A549 (cell line): ENCODE data around the gene YBEY. TPM values are rescaled to one million over a fixed set of nuclear protein-coding genes. Genes with fewer than 3 reads are reported as not detected.

Experiments
- ATAC-seq, 2 experiments: fragments of 200-7000 bp in 1 of 2; fragments of >200 bp in 1 of 2; cut with Nextera tagmentation in 1 of 2; cut with Tn5 transposase in 1 of 2; 3 replicates each; pipeline versions ENCODE4 v1.8.0 to v1.9.1; 2018 to 2020; ENCODE audit warnings: mild to moderate bottlenecking in 1 of 2, moderate library complexity in 1 of 2
- CTCF ChIA-PET: fragments of 300-600 bp; sonication (Branson Sonifier 250); formaldehyde crosslinking; extraction: SDS; loops from one replicate; lab custom pipeline; 2021; ENCODE audit warnings: antibody characterized with exemption, inconsistent platforms; lab: Yijun Ruan, JAX
- POLR2A ChIA-PET: fragments of 350-600 bp; formaldehyde crosslinking; extraction: SDS; loops from one replicate; lab custom pipeline; 2021; ENCODE audit warnings: antibody characterized with exemption, inconsistent platforms; lab: Yijun Ruan, JAX
- DNase-seq, 2 experiments: peaks; one replicate each; pipeline versions ENCODE4 v3.0.0 to v3.0.0-alpha.2; 2011 to 2016; ENCODE audit warnings: low read depth in 1 of 2, low spot score in 1 of 2
- FAIRE-seq: peaks from 2 replicates; lab custom pipeline; 2011; peaks lifted over from hg19 to GRCh38; lab: Jason Lieb, UNC
- H3K27ac ChIP-seq, 2 experiments: fragments of >200 bp; sonication (Bioruptor Twin); formaldehyde crosslinking; 3 replicates each; pipeline ENCODE4 v1.5.1; 2016 to 2017
- H3K4me1 ChIP-seq: fragments of >200 bp; sonication (Bioruptor Twin); formaldehyde crosslinking; 3 replicates; pipeline ENCODE4 v1.6.1; 2016
- H3K4me2 ChIP-seq: fragments of >200 bp; sonication (Bioruptor Twin); formaldehyde crosslinking; 3 replicates; pipeline ENCODE4 v1.6.1; 2016
- H3K4me3 ChIP-seq: fragments of >200 bp; sonication (Bioruptor Twin); formaldehyde crosslinking; 3 replicates; pipeline ENCODE4 v1.5.1; 2016
- H3K9me3 ChIP-seq: fragments of >200 bp; sonication (Bioruptor Twin); formaldehyde crosslinking; 3 replicates; pipeline ENCODE4 v1.6.1; 2016
- BHLHE40 ChIP-seq: IDR thresholded peaks from 2 replicates; pipeline ENCODE4 v1.6.1; 2012; ENCODE audit warnings: low read depth, low read length, inconsistent platforms
- CBX8 ChIP-seq: fragments of 200-600 bp; sonication (generic); IDR thresholded peaks from 2 replicates; pipeline ENCODE4 v1.6.1; 2016
- GATA3 ChIP-seq: IDR thresholded peaks from 2 replicates; pipeline ENCODE4 v1.6.1; 2012; ENCODE audit warnings: borderline replicate concordance
- HEYL ChIP-seq: fragments of 250-450 bp; sonication (Bioruptor Pico); IDR thresholded peaks from 2 replicates; pipeline ENCODE4 v1.8.0; 2021; ENCODE audit warnings: mild to moderate bottlenecking, moderate library complexity
- HOXA7 ChIP-seq: fragments of 250-450 bp; sonication (Bioruptor Pico); IDR thresholded peaks from 2 replicates; pipeline ENCODE4 v1.5.0; 2020; ENCODE audit warnings: mild to moderate bottlenecking, moderate library complexity
- MAZ ChIP-seq: fragments of 150-350 bp; IDR thresholded peaks from 2 replicates; pipeline ENCODE4 v1.6.1; 2014; ENCODE audit warnings: antibody characterized with exemption, low read depth, low read length, borderline replicate concordance
- MYC ChIP-seq: IDR thresholded peaks from 2 replicates; pipeline ENCODE4 v1.6.1; 2012; ENCODE audit warnings: mild to moderate bottlenecking, inconsistent platforms, low read length, improper control_type of control experiment, borderline replicate concordance
- PHF8 ChIP-seq: fragments of 200-600 bp; sonication (generic); IDR thresholded peaks from 2 replicates; pipeline ENCODE4 v1.6.1; 2016; ENCODE audit warnings: low read depth, mild to moderate bottlenecking, antibody characterized with exemption, moderate library complexity, borderline replicate concordance
- SMC3 ChIP-seq: fragments of >200 bp; sonication (Bioruptor Twin); formaldehyde crosslinking; IDR thresholded peaks from 3 replicates; pipeline ENCODE4 v1.6.1; 2018; ENCODE audit warnings: inconsistent platforms
- TFCP2L1 ChIP-seq: fragments of 250-450 bp; sonication (Bioruptor Pico); IDR thresholded peaks from 2 replicates; pipeline ENCODE4 v1.5.0; 2021; ENCODE audit warnings: mild to moderate bottlenecking
- ZC3H11A ChIP-seq: fragments of 450-650 bp; IDR thresholded peaks from 2 replicates; pipeline ENCODE4 v1.6.1; 2014; ENCODE audit warnings: antibody characterized with exemption, mild to moderate bottlenecking
- WGBS: methylation state at CpG from one replicate; pipeline ENCODE4 v1.1.6; 2017; ENCODE audit errors: missing lambda C conversion rate; 5-methylcytosine and 5-hydroxymethylcytosine counted together
- polyA plus RNA-seq, 4 experiments: library from polyadenylated mRNA; depleted of rRNA in 3 of 4; stranded (reverse); fragments of >200 nt; fragmentation: RNase III in 1 of 4; extraction: RNeasy Plus Mini Kit Qiagen cat#74134 plus additional on column Dnase treatment in 1 of 4; gene quantifications; 2 replicates in 3 of 4; 3 replicates in 1 of 4; pipeline ENCODE4 v1.2.3, GENCODE V29; 2011 to 2017
- TF ChIP-seq, protein P1 (sequence below): fragments of >200 bp; sonication (Bioruptor Twin); formaldehyde crosslinking; IDR thresholded peaks from 3 replicates; pipeline ENCODE4 v1.5.1; 2016
- TF ChIP-seq, protein P2 (sequence below): fragments of 450-650 bp; IDR thresholded peaks from 2 replicates; pipeline ENCODE4 v1.6.1; 2014; ENCODE audit warnings: antibody characterized with exemption
- TF ChIP-seq, protein P3 (sequence below): IDR thresholded peaks from 2 replicates; pipeline ENCODE4 v1.6.1; 2012; ENCODE audit warnings: low read depth, borderline replicate concordance
- TF ChIP-seq, protein P4 (sequence below): fragments of 200-600 bp; sonication (generic); IDR thresholded peaks from 2 replicates; pipeline ENCODE4 v1.6.1; 2016; ENCODE audit warnings: antibody characterized with exemption, mild to moderate bottlenecking, moderate library complexity

The YBEY gene
- polyA plus RNA-seq, 2 of the 4 experiments (the other 2 are of a cell fraction): 31.8 to 45.4 TPM

DNA sequence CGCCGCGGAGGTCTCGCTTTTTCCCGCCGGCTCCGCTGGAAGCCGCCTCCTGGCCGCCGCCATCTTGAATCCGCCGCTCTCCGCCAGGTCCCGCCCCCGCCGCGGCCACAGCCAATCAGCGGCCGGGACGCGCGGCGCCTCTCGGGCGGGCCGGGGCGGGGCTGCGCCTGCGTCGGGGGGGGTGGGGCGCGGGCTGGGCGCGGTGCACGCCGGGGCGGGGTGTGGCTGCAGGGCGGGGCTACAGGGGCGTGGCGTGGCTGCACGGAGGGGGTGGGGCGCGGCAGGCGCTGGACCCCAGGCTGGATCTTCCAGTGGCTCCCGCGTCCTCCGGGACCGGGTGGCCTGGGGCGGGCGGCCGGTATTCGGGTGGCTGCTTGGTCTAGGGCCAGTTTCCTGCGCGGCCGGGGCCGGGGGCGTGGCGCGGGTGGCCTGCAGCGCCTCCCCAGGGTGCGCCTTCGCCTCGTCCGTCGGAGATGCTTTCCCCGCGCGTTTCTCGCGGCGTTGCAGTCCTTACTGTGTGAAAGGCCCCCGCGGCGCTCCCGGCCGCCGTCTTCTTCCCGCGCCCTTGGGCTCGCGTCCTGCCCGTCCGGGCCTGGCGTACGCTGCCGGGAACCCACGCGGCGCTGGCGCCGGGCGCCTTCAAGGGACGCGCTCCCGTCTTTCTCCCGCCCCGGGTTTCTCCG lies 38.4 kb downstream of the YBEY start (continued):
- TF ChIP-seq HOXA7 (CRISPR knock-in tag) (no peak), BHLHE40 (no peak), GATA3 (no peak), TFCP2L1 (no peak)
- TF ChIP-seq, protein P1, sequence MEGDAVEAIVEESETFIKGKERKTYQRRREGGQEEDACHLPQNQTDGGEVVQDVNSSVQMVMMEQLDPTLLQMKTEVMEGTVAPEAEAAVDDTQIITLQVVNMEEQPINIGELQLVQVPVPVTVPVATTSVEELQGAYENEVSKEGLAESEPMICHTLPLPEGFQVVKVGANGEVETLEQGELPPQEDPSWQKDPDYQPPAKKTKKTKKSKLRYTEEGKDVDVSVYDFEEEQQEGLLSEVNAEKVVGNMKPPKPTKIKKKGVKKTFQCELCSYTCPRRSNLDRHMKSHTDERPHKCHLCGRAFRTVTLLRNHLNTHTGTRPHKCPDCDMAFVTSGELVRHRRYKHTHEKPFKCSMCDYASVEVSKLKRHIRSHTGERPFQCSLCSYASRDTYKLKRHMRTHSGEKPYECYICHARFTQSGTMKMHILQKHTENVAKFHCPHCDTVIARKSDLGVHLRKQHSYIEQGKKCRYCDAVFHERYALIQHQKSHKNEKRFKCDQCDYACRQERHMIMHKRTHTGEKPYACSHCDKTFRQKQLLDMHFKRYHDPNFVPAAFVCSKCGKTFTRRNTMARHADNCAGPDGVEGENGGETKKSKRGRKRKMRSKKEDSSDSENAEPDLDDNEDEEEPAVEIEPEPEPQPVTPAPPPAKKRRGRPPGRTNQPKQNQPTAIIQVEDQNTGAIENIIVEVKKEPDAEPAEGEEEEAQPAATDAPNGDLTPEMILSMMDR: no peak; the same call in 2 of the 3 replicates
- TF ChIP-seq, protein P2, sequence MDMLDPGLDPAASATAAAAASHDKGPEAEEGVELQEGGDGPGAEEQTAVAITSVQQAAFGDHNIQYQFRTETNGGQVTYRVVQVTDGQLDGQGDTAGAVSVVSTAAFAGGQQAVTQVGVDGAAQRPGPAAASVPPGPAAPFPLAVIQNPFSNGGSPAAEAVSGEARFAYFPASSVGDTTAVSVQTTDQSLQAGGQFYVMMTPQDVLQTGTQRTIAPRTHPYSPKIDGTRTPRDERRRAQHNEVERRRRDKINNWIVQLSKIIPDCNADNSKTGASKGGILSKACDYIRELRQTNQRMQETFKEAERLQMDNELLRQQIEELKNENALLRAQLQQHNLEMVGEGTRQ: no peak

DNA sequence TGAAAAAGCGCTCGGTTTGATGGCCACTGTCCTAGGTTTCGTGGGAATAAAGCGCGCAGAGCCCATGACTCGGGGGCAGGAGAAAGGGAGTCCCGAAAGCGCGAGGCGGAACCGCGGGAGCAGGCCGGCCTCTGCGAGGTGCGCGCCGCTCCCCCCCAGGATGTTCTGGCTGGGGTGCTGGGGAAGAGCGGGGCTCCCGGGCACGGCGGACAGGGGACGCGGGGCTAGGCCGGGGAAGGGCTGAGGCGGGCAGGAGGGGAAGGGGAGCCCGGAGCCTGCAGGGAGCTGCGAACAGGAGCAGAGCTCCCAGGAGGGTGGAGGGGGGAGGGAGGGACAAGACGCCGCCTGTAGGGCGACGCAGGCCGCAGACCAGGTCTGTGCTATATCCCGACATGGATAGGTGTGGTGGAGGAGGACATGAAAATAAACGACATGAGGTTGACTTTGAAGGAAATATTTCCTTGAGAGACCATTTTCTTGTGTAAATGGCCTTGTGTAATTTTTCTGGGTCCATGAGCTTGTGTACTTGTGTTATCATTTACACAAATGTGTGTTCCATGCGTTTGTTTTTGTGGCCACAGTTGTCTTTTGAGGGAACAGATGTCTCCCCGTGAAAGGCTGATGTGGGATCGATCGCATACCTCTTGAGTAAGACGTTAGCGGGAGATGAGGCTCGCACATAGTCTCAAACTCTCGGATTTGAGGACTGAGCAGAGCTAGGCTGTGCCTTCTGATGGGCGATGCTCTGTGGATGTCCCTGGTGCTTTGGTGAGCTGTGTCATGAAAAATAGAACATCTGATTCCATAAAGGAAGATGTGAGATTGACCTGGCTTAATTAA lies 39.2 kb downstream of the YBEY start:
- peak; percentile 65 to 69 for DNase-seq
- no peak for FAIRE-seq
- H3K4me2 ChIP-seq: peak overlapping the region; percentile 100
- ChIA-PET CTCF (interaction anchor here (0.7 to 1.3 kb wide), 5 partner anchors 24 to 181 kb away, joined by 3 to 4 read pairs (median 3); no protein-coding TSS in a partner anchor), POLR2A (no interaction called here)
- ATAC-seq: peak; percentile 70 to 71
- 14% methylated on average over 13 of the region's 43 CpGs for WGBS
- peak overlapping the region; percentile 84 for H3K4me3 ChIP-seq
- H3K4me1 ChIP-seq: peaks cover 21% of the 10 kb centered on the region
- H3K27ac ChIP-seq: peak overlapping the region; percentile 97 to 98
- TF ChIP-seq, protein P1: peak; percentile 8; the same call in 2 of the 3 replicates
- TF ChIP-seq HEYL (CRISPR knock-in tag) (no peak), PHF8 (peak; percentile 31; the same call in 1 of the 2 replicates), MAZ (no peak)
- TF ChIP-seq, all 56 proteins: peak for 2
- H3K9me3 ChIP-seq: no peaks in the 10 kb centered on the region

DNA sequence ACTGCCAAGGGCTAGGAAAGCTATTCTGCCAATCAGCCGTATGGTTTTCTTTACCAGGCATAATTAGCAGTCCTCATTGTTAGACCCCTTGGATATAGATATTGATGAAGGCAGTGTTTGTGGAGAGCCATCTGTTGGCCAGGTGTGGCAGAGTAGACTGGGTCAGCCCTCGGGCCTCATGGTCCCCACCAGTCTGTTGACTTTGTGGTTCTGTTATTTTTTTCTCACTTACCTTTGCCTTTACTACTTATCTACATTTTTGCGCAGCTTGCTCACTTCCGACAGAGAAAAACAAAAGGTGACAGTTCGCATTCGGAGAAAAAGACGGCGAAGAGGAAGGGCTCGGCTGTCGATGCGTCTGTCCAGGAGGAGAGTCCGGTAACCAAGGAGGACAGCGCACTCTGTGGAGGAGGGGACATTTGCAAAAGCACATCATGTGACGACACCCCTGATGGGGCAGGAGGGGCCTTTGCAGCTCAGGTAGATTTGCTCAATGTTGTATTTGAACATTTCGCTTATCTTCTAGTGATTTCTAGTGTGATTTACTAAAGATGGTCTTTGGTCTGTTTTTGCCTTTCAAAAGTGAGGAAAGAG lies 40.1 kb downstream of the YBEY start:
- TF ChIP-seq BHLHE40 (no peak), CBX8 (no peak), SMC3 (no peak), ZC3H11A (no peak), MYC (no peak)
- TF ChIP-seq, protein P2: no peak
- TF ChIP-seq, protein P3, sequence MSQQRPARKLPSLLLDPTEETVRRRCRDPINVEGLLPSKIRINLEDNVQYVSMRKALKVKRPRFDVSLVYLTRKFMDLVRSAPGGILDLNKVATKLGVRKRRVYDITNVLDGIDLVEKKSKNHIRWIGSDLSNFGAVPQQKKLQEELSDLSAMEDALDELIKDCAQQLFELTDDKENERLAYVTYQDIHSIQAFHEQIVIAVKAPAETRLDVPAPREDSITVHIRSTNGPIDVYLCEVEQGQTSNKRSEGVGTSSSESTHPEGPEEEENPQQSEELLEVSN: no peak
- TF ChIP-seq, protein P4, sequence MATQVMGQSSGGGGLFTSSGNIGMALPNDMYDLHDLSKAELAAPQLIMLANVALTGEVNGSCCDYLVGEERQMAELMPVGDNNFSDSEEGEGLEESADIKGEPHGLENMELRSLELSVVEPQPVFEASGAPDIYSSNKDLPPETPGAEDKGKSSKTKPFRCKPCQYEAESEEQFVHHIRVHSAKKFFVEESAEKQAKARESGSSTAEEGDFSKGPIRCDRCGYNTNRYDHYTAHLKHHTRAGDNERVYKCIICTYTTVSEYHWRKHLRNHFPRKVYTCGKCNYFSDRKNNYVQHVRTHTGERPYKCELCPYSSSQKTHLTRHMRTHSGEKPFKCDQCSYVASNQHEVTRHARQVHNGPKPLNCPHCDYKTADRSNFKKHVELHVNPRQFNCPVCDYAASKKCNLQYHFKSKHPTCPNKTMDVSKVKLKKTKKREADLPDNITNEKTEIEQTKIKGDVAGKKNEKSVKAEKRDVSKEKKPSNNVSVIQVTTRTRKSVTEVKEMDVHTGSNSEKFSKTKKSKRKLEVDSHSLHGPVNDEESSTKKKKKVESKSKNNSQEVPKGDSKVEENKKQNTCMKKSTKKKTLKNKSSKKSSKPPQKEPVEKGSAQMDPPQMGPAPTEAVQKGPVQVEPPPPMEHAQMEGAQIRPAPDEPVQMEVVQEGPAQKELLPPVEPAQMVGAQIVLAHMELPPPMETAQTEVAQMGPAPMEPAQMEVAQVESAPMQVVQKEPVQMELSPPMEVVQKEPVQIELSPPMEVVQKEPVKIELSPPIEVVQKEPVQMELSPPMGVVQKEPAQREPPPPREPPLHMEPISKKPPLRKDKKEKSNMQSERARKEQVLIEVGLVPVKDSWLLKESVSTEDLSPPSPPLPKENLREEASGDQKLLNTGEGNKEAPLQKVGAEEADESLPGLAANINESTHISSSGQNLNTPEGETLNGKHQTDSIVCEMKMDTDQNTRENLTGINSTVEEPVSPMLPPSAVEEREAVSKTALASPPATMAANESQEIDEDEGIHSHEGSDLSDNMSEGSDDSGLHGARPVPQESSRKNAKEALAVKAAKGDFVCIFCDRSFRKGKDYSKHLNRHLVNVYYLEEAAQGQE: no peak
- Histone ChIP-seq H3K9me3 (no peaks in the 10 kb centered on the region), H3K4me1 (peaks cover 21% of the 10 kb centered on the region), H3K4me3 (peak overlapping the region; percentile 84; the same call in 2 of the 3 replicates), H3K4me2 (peak overlapping the region; percentile 100), H3K27ac (peak overlapping the region in 1 of 2 experiments; percentile 98; a peak in 3 of 6 replicates)
- no peak for FAIRE-seq
- ChIA-PET CTCF (interaction anchor here (0.9 to 1.3 kb wide), 3 partner anchors 63 to 182 kb away, joined by 3 read pairs; no protein-coding TSS in a partner anchor), POLR2A (no interaction called here)
- ATAC-seq: no peak
- 91% methylated on average over 15 of the region's 15 CpGs for WGBS
- no peak for DNase-seq
